Erythroblast (primary cell): ENCODE measurements around the gene PLBD2.

Experiments used
- GATA1 ChIP-seq: IDR thresholded peaks from 2 replicates; pipeline ENCODE4 v1.6.1; 2011; ENCODE audit warnings: low read depth, mild to moderate bottlenecking, control low read depth, low read length, moderate library complexity
- POLR2A ChIP-seq: IDR thresholded peaks from 2 replicates; pipeline ENCODE4 v1.6.1; 2011; ENCODE audit warnings: mild to moderate bottlenecking, low read length

DNA sequence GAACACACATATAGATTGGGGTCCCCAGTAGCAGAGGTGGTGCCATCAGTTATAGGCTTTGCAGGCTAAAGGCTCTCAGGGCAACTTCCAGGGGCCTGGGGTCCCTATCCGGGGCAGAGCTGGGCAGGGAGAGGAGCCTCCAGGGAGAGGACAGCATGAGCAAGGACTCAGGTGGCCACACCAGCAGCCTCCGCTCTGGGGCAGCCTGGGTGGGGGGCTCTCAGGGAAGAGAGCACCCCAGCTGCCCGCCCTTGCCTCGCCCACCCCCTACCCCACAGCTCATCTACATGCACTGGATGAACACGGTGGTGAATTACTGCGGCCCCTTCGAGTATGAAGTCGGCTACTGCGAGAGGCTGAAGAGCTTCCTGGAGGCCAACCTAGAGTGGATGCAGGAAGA, 14.0 kb downstream of the PLBD2 start:
- TF ChIP-seq POLR2A (no peak), GATA1 (no peak)
